ENCODE results near the gene TSR3. TPM values are rescaled to one million over a fixed set of nuclear protein-coding genes. Genes with fewer than 3 reads are reported as not detected.

The TSR3 gene
- total and polyA plus RNA-seq, 11 donors = 46.3 to 108 (median 60.0) TPM

- intact Hi-C loops (cut with DNase I) = no loop called here
- ATAC-seq (peak in 1 of 4 donors; percentile 6), DNase-seq (no peak)
- TF ChIP-seq CTCF (IDR thresholded peaks at IDR 0.05) (no peak), POLR2A (IDR thresholded peaks at IDR 0.05) (no peak)
- peak overlapping the region in 2 of 12 donors; percentile 15 to 35 for H3K27ac ChIP-seq
- peaks cover 0 to 6% (median 0%) of the 10 kb centered on the region in 12 donors for H3K9me3 ChIP-seq
- no peak overlapping the region for H3K4me3 ChIP-seq
- H3K36me3 ChIP-seq = peaks cover 0 to 39% (median 31%) of the 10 kb centered on the region in 9 donors
- peaks cover 0 to 11% (median 2%) of the 10 kb centered on the region in 9 donors for H3K27me3 ChIP-seq
- 60 to 72% (median 70%) methylated on average over 9 to 17 of the region's 17 CpGs for WGBS, 4 donors
- H3K4me1 ChIP-seq = peaks cover 0 to 34% (median 10%) of the 10 kb centered on the region in 12 donors
These were observed 24.6 kb downstream of the TSR3 start for GRCh38 chr16:1326946-1327618.

- peaks cover 0 to 4% (median 0%) of the 10 kb centered on the region in 9 donors for H3K27me3 ChIP-seq
- ATAC-seq (no peak), DNase-seq (no peak)
- H3K4me3 ChIP-seq = no peak overlapping the region
- H3K36me3 ChIP-seq = peaks cover 0 to 46% (median 38%) of the 10 kb centered on the region in 9 donors
- intact Hi-C loops (cut with DNase I) = no loop called here
- peaks cover 0 to 6% (median 0%) of the 10 kb centered on the region in 12 donors for H3K9me3 ChIP-seq
- WGBS, 4 donors = 66 to 80% (median 72%) methylated on average over 9 to 17 of the region's 17 CpGs
- H3K27ac ChIP-seq = peak overlapping the region in 3 of 12 donors; percentile 9 to 39 (median 35)
- TF ChIP-seq POLR2A (IDR thresholded peaks at IDR 0.05) (no peak), CTCF (IDR thresholded peaks at IDR 0.05) (no peak)
- H3K4me1 ChIP-seq = peaks cover 0 to 27% (median 5%) of the 10 kb centered on the region in 12 donors
These were observed 25.3 kb downstream of the TSR3 start for GRCh38 chr16:1326391-1326790.

- TF ChIP-seq CTCF (IDR thresholded peaks at IDR 0.05) (no peak), POLR2A (IDR thresholded peaks at IDR 0.05) (no peak)
- H3K9me3 ChIP-seq = peaks cover 0 to 6% (median 0%) of the 10 kb centered on the region in 12 donors
- H3K4me3 ChIP-seq = no peak overlapping the region
- no peaks in the 10 kb centered on the region for H3K27me3 ChIP-seq
- ATAC-seq (peak in 3 of 4 donors; percentile 14 to 37 (median 25)), DNase-seq (no peak)
- 52 to 71% (median 58%) methylated on average over 8 to 20 of the region's 20 CpGs for WGBS, 4 donors
- H3K4me1 ChIP-seq = peaks cover 0 to 23% (median 0%) of the 10 kb centered on the region in 12 donors
- intact Hi-C loops (cut with DNase I) = no loop called here
- peaks cover 0 to 50% (median 44%) of the 10 kb centered on the region in 9 donors for H3K36me3 ChIP-seq
- H3K27ac ChIP-seq = peak overlapping the region in 3 of 12 donors; percentile 9 to 39 (median 35)
These were observed 25.9 kb downstream of the TSR3 start for GRCh38 chr16:1325673-1326371.

GRCh38 chr16:1325261-1325660 is 26.4 kb downstream of the TSR3 start:
- Histone ChIP-seq H3K4me1 (peaks cover 0 to 23% (median 0%) of the 10 kb centered on the region in 12 donors), H3K4me3 (no peak overlapping the region), H3K27ac (no peak overlapping the region), H3K36me3 (peaks cover 0 to 56% (median 49%) of the 10 kb centered on the region in 9 donors), H3K27me3 (no peaks in the 10 kb centered on the region), H3K9me3 (peaks cover 0 to 1% (median 0%) of the 10 kb centered on the region in 12 donors)
- no peak for TF ChIP-seq POLR2A (IDR thresholded peaks at IDR 0.05)
- no peak for TF ChIP-seq CTCF (IDR thresholded peaks at IDR 0.05)
- DNase-seq = no peak
- WGBS, 4 donors = 88 to 90% (median 88%) methylated on average over 14 to 15 of the region's 15 CpGs
- no peak for ATAC-seq
- intact Hi-C loops (cut with DNase I) = no loop called here

All from heart left ventricle (tissue), 16 donors.